Heart right ventricle (tissue), 16 donors: ENCODE results near the gene ERMARD. TPM values are rescaled to one million over a fixed set of nuclear protein-coding genes. Genes with fewer than 3 reads are reported as not detected.

Experiments used
- ATAC-seq, 8 donors: fragments of 200-7000 bp; cut with Tn5 transposase; one replicate each; pipeline ENCODE4 v1.9.1; 2020; ENCODE audit warnings: mild to moderate bottlenecking in 8 of 8, moderate library complexity in 8 of 8, moderate number of reproducible peaks in 1 of 8
- DNase-seq, 2 donors: peaks; one replicate each; pipeline ENCODE4 v3.0.0-alpha.2; 2020
- H3K27ac ChIP-seq, 10 donors: fragments of 200-600 bp; sonication (generic) in 2 of 10; one replicate each; pipeline versions ENCODE4 v1.5.0 to v1.8.0; 2020 to 2022; ENCODE audit warnings: mild to moderate bottlenecking in 3 of 10
- H3K27me3 ChIP-seq, 7 donors: fragments of 200-600 bp; one replicate each; pipeline ENCODE4 v1.8.0; 2021 to 2022; ENCODE audit warnings: mild to moderate bottlenecking in 2 of 7
- H3K36me3 ChIP-seq, 9 donors: fragments of 200-600 bp; sonication (generic) in 1 of 9; one replicate each; pipeline versions ENCODE4 v1.5.0 to v1.8.0; 2020 to 2022; ENCODE audit warnings: mild to moderate bottlenecking in 2 of 9
- H3K4me1 ChIP-seq, 9 donors: fragments of 200-600 bp; sonication (generic) in 1 of 9; one replicate each; pipeline versions ENCODE4 v1.5.0 to v1.8.0; 2020 to 2022; ENCODE audit warnings: mild to moderate bottlenecking in 4 of 9
- H3K4me3 ChIP-seq, 10 donors: fragments of 200-600 bp; sonication (generic) in 2 of 10; one replicate each; pipeline versions ENCODE4 v1.5.0 to v1.8.0; 2020 to 2022; ENCODE audit warnings: mild to moderate bottlenecking in 7 of 10, moderate library complexity in 2 of 10
- H3K9me3 ChIP-seq, 11 donors: fragments of 200-600 bp in 10 of 11; sonication (generic) in 2 of 11; one replicate each; pipeline versions ENCODE4 v1.5.0 to v1.8.0; 2013 to 2022; ENCODE audit warnings: mild to moderate bottlenecking in 2 of 11, control low read depth in 1 of 11, moderate library complexity in 1 of 11
- CTCF ChIP-seq, 9 donors: fragments of 200-600 bp; sonication (generic) in 2 of 9; IDR thresholded peaks; one replicate each; pipeline versions ENCODE4 v1.5.0 to v1.8.0; 2021 to 2022; ENCODE audit warnings: antibody characterized with exemption in 9 of 9, mild to moderate bottlenecking in 5 of 9, moderate library complexity in 1 of 9
- WGBS, 2 donors: extraction: QIAGEN DNeasy Blood & Tissue Kit; methylation state at CpG; one replicate each; pipeline ENCODE4 v1.1.7; 2013; ENCODE audit warnings: inconsistent platforms in 1 of 2; 5-methylcytosine and 5-hydroxymethylcytosine counted together
- intact Hi-C, 10 donors: fragments of 100-400 bp; cut with DNase I; formaldehyde crosslinking; loops; one replicate each; pipeline versions ENCODE4 v1.11.1 to v1.14.2; 2022
- polyA plus RNA-seq, 2 donors: library from polyadenylated mRNA; stranded (reverse); fragments of 200-250 nt; gene quantifications; one replicate each; pipeline ENCODE4 v1.2.3, GENCODE V29; 2013
- total RNA-seq, 10 donors: library from RNA; stranded (reverse); fragmentation: NEBNext Ultra II Directional in 3 of 10; extraction: Animal tissue kit (Norgen Biotek cat#: 25700) in 3 of 10; gene quantifications; one replicate each; pipeline versions ENCODE4 v1.2.1 to v1.2.4, GENCODE V29; 2021 to 2023
- donor health status: Arrhythmogenic right ventricular cardiomyopathy.
- donor health status: ischemic (EF 13 %, LVEDD 7.1; RV severe dilation, severe dysfunction).
- donor health status: healthy with polysubstance abuse.
- donor health status: DM: no; HTN: yes; CAD: no.
- donor health status: DM: no; HTN: no; CAD: no.
- donor health status: ischemic (EF 25% LVEDD 6.9; RV normal size, moderate dysfunction).
- donor health status: ischemic (EF 25% LVEDD 5.7; RV mildly dilated, moderate dysfunction).
- donor health status: healthy.
- donor health status: DM: yes; HTN: yes; CAD: no.
- donor health status: Ischemic cardiomyopathy.
- donor health status: ischemic (EF 35%, LVEDD 5.7; RV mildly dilated, moderate dysfunction).
- donor health status: nonischemic (EF 11% LVEDD 7.7; RV severe dilation, severe dysfunction).
- donor health status: DM: yes; HTN: yes; CAD: no.
- donor health status: PGD.
- donor health status: ischemic (EF 29% LVEDD 5.4; RV normal size, mild dysfunction).
- donor health status: nonischemic (EF 23%, LVEDD 6.1; RV moderate dilation, normal function).

ERMARD gene
- total and polyA plus RNA-seq, 12 donors, result 7.5 to 38.5 (median 10.0) TPM

- Histone ChIP-seq H3K9me3 (no peaks in the 10 kb centered on the region), H3K27ac (no peak overlapping the region), H3K4me3 (no peak overlapping the region), H3K27me3 (peaks cover 0 to 20% (median 0%) of the 10 kb centered on the region in 7 donors), H3K4me1 (peaks cover 0 to 16% (median 10%) of the 10 kb centered on the region in 9 donors), H3K36me3 (peaks cover 0 to 13% (median 0%) of the 10 kb centered on the region in 9 donors)
- ATAC-seq (no peak), DNase-seq (no peak)
- 71 to 72% methylated on average over 5 of the region's 5 CpGs for WGBS, 2 donors
- intact Hi-C loops, result loop anchor here in 1 of 10 donors (5.0 kb wide), 1 partner anchor 746 kb away; no protein-coding TSS in a partner anchor
- no peak for TF ChIP-seq CTCF (IDR thresholded peaks at IDR 0.05)
These were observed 34.9 kb downstream of the ERMARD start for GRCh38 chr6:169786349-169786748.

- peaks cover 0 to 10% (median 0%) of the 10 kb centered on the region in 9 donors for H3K36me3 ChIP-seq
- WGBS, 2 donors, result 79% methylated on average over 7 of the region's 7 CpGs
- DNase-seq (no peak), ATAC-seq (no peak)
- H3K9me3 ChIP-seq, result no peaks in the 10 kb centered on the region
- no peak for TF ChIP-seq CTCF (IDR thresholded peaks at IDR 0.05)
- H3K4me1 ChIP-seq, result peaks cover 0 to 16% (median 10%) of the 10 kb centered on the region in 9 donors
- H3K27me3 ChIP-seq, result peaks cover 0 to 24% (median 0%) of the 10 kb centered on the region in 7 donors
- intact Hi-C loops, result loop anchor here in 1 of 10 donors (5.0 kb wide), 1 partner anchor 745 kb away; no protein-coding TSS in a partner anchor
- H3K4me3 ChIP-seq, result no peak overlapping the region
- H3K27ac ChIP-seq, result no peak overlapping the region
These were observed 36.4 kb downstream of the ERMARD start for GRCh38 chr6:169787797-169788196.

GRCh38 chr6:169788809-169789145, 37.4 kb downstream of the ERMARD start:
- no peak for DNase-seq
- peaks cover 0 to 16% (median 10%) of the 10 kb centered on the region in 9 donors for H3K4me1 ChIP-seq
- TF ChIP-seq CTCF (IDR thresholded peaks at IDR 0.05), result no peak
- intact Hi-C loops, result loop anchor here in 1 of 10 donors (5.0 kb wide), 1 partner anchor 744 kb away; no protein-coding TSS in a partner anchor
- H3K27ac ChIP-seq, result no peak overlapping the region
- 77% methylated on average over 4 of the region's 4 CpGs for WGBS, 2 donors
- peaks cover 0 to 3% (median 0%) of the 10 kb centered on the region in 9 donors for H3K36me3 ChIP-seq
- ATAC-seq, result no peak
- no peak overlapping the region for H3K4me3 ChIP-seq
- peaks cover 0 to 24% (median 0%) of the 10 kb centered on the region in 7 donors for H3K27me3 ChIP-seq
- no peaks in the 10 kb centered on the region for H3K9me3 ChIP-seq

GRCh38 chr6:169789146-169789943, 37.9 kb downstream of the ERMARD start:
- no peaks in the 10 kb centered on the region for H3K9me3 ChIP-seq
- H3K27me3 ChIP-seq, result peaks cover 0 to 24% (median 2%) of the 10 kb centered on the region in 7 donors
- H3K27ac ChIP-seq, result no peak overlapping the region
- no peaks in the 10 kb centered on the region for H3K36me3 ChIP-seq
- DNase-seq (no peak), ATAC-seq (no peak)
- TF ChIP-seq CTCF (IDR thresholded peaks at IDR 0.05), result no peak
- 61 to 63% methylated on average over 24 of the region's 24 CpGs for WGBS, 2 donors
- peaks cover 0 to 16% (median 10%) of the 10 kb centered on the region in 9 donors for H3K4me1 ChIP-seq
- peak overlapping the region in 9 of 10 donors; percentile 39 to 64 (median 57) for H3K4me3 ChIP-seq
- intact Hi-C loops, result loop anchor here in 1 of 10 donors (5.0 kb wide), 1 partner anchor 743 kb away; no protein-coding TSS in a partner anchor
